ENCODE data around the gene PLEKHG4.
A peak's percentile ranks its signal among the peaks of the same experiment; 100 is the strongest.

The PLEKHG4 gene

DNA sequence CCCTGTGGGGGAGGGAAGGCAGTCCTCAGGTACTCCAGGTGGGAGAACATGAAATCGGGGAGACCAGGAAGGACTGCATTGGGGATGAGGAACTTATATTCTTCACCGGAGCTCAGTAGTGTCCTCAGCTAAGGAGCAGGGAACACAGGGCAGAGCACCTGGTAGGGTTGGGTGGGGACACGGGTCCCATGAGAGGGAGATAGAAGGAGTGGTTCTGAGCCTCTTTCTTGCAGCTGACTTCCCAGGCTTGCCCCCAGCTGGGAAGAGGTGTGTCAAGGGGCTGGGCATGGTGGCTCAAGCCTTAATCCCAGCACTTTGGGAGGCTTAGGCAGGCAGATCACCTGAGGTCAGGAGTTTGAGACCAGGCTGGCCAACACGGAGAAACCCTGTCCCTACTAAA lies 34.1 kb upstream of the PLEKHG4 start:
- no peak for DNase-seq

DNA sequence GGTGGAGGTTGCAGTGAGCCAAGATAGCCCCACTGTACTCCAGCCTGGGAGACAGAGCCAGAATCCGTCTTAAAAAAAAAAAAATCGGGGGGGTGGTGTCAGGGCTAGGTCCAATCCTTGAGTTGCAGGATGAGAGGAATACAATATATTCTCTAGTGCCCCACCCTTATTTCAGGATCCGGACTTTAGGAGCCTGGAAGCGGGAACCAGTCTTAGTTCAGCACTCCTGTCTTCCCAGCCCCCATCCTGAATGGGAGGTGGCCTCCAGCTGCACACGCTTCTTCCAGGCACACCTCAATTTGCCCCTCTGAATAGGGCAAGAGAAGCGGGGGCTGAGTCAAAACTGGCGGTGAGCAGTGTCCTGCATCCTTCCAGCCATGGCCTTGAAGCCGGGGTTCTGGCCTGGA lies 33.7 kb upstream of the PLEKHG4 start:
- DNase-seq: no peak

DNA sequence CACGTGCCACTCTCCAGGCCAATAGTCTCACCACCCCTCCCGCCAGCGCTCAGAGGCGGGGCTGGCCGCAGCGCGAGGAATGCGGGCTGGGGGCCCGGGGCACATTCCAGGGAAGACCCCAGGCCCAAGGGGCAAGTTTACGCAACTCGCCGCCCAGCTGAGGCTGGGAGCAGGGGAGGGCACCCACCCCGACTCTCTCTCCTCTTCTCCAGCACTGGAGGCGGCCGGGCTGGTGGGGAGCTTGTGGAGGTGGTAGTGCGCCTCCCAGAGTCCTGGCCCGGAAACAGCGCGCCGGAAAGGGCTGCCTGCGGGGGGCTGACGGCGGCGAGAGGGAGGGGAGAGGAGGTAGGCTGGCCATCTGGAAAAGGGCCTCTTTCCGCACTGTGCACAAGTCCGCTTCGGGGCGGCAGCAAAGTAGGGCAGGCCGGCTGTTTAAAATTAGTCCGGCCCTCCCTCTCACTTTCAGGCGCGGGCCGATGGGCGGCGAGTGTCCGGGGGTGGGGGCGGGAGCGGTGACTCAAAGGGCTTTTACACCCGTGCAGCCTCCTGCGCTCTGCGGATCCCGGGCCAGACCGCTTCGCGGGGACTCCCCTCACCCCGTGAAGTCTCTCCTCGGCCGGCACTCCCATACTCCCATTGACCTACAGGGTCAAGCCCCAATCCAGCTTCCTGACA lies 33.1 kb upstream of the PLEKHG4 start:
- DNase-seq: peak; percentile 44

DNA sequence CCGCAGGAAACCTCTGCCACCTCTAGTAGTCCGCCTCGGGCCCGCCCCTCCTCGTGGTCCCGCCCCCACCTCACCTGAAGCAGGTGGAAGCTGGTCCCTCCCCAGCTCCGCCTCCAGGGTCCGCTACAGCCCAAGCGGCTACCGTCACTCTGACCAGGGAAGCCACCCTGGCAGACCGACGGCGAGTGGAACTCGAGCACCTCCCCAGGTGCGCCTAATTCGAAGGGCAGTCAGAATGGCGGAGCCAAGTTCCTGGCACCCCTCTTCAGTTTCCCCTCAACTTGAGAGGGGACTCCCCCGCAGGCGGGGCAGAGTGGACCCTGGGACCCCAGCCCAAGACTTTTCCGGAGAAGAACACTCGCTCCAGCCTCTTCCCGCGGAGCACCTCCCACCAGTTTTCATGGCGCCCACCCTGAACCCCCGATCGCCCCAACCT lies 32.6 kb upstream of the PLEKHG4 start:
- no peak for DNase-seq

DNA sequence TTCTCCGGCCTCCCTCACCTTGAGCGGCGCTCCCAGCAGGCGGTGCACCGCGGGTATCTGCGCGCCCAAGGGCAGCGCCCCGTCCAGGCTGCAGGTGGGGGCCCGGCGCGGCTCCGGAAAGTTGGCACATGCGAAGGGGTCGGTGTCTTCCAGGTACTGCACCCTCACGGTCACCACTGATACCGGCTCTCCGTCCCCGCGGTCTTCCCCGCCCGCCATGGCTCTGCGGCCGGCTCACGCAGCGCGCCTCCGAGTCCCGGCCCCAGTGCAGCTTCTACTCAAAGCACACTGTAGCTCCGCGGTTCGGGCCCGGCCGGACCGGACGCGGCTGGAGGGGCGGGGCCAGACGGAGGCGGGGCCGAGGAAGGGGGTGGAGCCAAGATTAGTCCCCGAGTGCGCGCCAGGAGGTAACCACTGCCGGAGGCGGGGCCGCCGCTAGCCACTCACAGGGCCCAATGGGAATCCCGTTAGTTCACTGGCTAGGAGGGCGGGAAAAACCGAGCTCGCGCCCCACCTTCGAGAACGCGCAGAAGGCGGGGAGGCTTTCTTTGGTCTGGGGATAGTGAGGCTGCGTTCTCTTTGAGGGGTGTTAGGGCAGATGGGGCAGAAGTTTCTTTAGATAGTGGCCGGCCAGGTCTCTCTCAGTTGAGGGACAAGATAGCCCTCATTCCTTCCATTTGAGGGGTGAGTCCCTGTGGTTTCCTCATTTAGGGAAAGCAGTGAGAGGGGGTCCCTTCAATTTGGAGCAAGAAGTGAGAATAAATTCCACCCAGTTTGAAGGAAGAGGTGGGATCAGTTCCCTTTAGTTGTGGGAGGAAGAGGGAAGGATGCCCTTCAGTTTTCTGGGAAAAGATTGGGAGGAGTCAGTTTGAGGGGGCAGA lies 31.9 kb upstream of the PLEKHG4 start, which contains the start of gene FHOD1:
Gene FHOD1, minus strand, starts transcription at position 290 of the 881 bp plus-strand sequence. Its CDS starts 71 bp downstream, at position 219.
- peak; percentile 95 for DNase-seq

DNA sequence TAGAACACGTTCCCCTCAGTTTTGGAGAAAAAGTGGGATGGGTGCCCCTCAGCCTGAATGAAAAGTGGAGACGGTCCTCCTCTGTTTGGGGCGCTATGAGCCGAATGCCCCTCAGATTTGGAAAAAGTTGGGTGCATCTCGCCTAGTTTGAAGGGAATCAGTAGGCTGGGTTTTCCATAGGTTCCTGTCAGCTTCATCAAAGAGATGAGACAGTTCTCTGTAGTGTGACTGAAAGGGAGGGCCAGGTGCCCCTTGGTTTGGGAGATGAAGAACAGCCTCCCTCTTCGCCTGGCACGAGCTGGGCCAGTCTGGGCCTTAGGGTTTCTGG lies 31.3 kb upstream of the PLEKHG4 start:
- no peak for DNase-seq

DNA sequence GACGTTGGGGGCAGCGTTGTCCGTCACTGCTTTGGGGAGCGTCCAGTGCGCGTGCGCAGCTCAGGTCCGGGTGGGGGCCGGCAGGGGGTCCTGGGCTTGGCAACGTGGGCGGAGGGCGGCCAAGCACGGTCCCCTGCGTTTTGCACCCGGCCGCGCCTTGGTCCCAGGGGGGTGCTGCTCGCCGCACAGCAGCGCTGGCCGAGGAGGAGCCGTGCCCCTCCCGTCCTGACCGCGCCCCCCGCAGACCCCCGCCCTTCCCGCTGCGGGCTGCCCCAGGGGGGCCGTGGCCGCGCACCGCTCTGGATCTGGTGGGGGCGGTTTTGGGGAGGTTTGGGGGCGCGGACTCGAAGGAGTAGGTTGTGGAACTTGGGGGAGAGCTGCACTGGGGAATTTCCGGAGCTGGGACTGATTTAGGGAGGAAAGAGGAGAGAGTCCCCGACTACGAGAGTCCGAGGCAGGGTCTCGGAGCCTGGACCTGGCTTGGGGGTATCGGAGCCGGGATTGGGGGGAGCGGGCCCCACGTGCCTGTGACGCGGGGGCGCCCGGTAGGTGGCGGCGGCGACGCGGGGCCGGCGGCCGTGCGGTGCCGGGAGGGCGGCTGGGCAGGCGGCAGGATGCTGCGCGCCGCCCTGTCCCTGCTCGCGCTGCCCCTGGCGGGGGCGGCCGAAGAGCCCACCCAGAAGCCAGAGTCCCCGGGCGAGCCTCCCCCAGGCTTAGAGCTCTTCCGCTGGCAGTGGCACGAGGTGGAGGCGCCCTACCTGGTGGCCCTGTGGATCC lies 30.7 kb upstream of the PLEKHG4 start, which contains the start of gene SLC9A5:
Gene SLC9A5, plus strand, starts transcription at position 579 of the 777 bp plus-strand sequence. Its CDS starts 36 bp downstream, at position 615.
- peak; percentile 20 for DNase-seq

DNA sequence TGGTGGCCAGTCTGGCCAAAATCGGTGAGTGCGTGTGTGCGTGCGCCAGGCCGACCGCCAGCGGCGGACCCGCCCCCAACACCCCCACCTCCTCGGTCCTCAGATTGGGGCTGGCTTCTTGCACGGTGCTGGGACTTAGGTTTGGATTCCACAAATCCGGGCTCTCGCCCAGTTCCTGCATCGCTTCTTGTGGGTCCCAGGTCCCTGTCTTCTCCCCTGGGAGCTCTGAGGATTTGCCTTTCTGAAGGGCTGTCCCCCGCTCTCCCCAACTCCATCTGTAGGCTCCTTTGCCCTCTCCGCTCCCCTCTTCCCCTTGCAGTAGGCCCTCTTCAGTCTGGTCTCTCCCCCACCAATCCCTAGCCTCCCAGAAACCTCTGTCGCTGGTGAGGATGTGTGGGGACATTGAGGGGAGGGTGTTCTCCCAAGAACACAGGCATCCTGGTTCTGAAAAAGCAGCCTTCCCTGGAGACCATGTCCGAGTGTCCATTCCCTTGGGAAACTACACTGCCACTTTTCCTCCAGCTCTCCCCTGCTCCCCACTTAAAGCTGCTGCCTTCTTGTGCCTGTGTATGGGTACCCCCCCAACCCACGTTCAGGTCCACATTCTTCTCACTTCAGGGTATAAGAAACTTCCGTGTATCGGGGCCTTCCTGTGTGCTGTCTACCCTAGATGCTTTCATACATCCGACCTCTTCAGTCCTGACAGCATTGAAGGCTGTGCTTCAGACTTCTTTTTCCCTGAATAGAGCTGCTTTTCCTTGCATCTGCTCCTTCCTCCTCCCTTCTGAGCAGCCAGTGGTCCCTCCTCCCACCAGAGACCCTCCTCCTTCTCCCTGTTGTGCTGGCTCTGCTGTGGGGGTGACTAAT lies 29.9 kb upstream of the PLEKHG4 start:
- no peak for DNase-seq

DNA sequence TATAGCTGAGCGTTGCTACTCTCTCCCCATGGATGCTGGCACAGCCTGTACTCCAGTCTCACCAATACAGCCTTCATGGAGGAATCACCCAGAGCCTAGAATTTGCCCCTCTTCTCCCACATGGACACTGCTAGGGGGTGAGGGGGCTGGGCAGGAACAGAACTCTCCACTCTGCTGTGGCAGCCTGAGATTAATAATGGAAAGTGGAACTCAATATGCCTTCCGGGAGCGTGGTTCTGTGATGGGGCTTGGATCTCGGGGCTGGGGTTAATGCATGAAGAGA lies 29.3 kb upstream of the PLEKHG4 start:
- no peak for DNase-seq

DNA sequence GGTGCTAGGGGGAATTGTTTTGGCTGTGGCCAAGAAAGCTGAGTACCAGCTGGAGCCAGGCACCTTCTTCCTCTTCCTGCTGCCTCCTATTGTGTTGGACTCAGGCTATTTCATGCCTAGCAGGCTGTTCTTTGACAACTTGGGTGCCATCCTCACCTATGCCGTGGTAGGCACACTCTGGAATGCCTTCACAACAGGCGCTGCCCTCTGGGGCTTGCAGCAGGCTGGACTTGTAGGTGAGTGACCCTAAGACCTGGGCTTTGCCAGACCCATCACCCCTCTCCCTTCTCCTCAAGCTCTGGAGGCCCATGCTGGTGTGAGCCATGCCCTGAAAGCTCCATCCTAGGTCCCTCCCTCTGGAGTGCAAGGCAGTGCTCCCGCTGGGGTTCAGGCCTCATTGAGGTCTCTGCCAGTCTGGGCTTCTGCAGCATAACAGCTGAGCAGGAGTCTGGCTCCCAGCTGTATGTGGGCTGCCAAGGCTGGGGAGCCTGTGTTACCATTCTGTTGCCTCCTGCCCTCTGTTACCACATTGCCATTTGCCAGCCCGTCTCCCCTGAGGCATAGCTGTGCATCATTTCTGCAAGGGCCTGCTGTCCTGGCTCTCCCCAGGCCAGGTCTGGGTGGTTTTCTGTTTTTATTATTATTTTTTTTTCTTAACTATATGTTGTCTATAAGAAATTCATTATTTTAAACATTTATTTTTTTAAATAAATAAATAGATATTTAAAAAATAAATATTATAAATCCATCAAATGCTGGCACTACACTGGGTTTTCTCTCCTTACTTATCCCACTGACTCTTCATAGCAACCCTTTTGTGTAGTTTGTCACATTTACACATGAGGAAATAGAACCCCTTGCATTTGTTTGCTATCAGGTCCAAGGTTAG lies 26.5 kb upstream of the PLEKHG4 start:
- no peak for DNase-seq

DNA sequence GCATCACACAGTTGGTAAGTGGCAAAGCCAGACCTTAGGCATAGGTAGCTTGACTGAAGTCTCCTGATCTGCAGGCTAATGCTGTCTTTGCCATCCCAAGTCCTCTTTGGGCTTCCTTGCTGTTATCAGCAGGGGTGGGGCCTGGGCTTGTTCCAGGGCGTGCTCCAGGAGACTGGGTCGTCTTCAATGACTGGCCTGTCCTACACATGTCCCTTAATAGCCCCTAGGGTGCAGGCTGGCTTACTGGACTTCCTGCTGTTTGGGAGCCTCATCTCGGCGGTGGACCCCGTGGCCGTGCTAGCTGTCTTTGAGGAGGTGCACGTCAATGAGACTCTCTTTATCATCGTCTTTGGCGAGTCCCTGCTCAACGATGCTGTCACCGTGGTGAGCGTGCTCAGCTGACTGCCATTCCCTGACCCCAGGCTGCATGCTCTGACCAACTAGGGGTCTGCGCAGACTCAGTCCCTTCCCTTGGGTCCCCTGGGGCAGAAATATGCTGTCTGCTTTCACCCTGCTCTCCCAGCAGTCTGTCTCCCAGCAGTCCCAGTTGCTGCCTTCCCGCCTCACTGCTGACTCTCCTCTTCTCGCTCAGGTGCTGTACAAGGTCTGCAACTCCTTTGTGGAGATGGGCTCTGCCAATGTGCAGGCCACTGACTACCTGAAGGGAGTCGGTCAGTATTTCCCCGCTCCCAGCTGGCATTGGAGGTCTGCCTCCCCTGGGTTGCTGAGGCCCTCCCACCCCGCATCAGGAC lies 24.4 kb upstream of the PLEKHG4 start:
- no peak for DNase-seq

DNA sequence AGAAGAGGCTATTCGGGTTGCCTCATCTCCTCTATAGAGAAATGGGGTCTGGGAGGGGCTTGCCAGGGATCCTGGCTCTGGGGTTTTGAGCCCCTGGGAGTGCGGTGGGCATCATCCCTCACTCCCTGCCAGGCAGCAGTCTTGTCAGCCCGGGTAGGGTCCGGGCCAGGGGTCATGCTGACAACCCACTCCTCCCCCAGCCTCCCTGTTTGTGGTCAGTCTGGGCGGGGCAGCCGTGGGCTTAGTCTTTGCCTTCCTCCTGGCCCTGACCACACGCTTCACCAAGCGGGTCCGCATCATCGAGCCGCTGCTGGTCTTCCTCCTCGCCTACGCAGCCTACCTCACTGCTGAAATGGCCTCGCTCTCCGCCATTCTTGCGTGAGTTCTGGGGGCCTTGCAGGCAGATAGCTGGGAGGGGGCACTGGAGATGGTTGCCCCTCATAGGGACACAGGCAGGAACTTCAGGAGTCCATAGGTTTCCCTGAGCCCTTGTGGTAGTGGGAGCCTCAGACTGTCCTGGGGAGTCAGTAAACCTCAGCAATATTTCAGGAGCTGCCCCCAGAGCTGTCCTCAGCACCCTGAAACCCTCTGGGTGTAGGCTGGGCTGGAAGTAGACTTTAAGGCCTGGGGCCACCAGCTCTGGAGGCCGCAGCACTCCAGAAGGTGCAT lies 23.6 kb upstream of the PLEKHG4 start:
- DNase-seq: no peak

DNA sequence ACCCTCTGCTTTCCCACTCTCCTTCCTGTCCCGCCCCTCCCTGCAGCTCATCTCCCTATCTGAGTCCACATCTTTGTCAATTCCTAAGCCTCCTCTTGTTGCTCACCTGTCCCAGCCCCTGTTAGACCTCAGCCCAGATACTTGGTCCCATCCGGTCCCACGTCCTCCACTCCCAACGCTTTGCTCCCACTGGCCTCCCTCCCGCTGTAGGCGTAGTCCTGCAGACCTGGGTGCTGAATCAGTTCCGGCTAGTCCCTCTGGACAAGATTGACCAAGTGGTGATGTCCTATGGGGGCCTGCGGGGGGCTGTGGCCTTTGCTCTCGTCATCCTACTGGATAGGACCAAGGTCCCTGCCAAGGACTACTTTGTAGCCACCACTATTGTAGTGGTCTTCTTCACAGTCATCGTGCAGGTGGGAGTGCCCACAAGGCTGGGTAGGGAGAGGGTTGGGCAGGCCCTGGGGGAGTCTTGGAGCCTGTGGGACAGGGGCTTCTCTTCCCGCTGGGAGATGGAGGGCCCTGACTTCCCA lies 22.6 kb upstream of the PLEKHG4 start:
- no peak for DNase-seq

DNA sequence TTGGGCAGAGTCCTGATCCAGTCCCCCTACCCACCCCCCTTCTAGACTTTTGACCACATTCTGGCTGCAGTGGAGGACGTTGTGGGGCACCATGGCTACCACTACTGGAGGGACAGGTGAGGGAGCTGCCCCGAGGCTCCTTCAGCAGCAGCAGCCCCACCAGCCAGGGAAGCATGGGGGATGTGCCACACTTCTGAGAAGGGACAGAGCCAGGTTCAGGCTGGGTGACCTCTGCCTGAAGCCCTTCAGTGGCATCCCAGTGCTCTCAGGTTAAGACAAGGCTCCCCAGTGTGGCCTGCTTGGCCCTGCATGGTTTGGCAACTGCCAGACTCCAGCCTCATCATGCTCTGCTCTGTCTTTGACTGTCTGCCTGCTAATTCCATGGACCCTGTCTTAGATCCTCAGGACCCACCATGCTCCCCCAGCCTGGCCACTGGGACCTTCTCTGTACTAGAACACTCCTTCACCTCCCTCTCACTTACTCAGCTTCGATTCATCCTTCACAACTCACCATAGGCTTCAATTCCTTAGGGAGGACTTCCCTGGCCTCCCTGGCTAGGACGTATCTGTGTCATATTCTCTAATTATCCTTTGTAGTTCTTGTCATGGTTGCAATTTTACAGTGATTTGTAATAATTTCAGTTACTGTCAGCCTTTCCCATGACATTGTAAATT lies 21.7 kb upstream of the PLEKHG4 start:
- DNase-seq: no peak

DNA sequence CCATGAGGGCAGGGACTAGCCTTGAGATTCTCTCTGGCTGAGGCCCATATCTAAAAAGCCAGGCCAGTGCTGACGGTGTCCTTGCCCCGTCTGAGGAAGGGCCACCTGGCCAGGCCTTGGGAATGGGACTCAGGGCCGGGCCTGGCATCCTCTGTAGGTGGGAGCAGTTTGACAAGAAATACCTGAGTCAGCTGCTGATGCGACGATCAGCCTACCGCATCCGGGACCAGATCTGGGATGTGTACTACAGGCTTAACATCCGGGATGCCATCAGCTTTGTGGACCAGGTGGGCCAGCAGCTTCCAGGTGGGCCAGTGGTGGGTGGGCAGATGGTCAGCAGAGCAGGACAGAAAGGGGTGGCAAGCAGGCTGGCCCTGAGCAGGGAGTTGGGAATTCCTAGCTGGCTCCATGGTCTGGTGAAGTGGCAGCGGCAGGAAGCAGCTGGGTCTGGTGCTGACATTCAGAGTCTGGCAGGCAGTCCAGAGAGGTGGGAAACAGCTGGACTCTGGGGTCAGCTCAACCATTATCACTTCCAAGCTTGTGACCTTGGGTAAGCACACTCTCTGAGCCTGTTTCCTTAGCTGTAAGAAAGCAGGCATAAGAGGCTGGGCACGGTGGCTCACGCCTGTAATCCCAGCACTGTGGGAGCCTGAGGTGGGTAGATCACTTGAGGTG lies 21.0 kb upstream of the PLEKHG4 start:
- no peak for DNase-seq

DNA sequence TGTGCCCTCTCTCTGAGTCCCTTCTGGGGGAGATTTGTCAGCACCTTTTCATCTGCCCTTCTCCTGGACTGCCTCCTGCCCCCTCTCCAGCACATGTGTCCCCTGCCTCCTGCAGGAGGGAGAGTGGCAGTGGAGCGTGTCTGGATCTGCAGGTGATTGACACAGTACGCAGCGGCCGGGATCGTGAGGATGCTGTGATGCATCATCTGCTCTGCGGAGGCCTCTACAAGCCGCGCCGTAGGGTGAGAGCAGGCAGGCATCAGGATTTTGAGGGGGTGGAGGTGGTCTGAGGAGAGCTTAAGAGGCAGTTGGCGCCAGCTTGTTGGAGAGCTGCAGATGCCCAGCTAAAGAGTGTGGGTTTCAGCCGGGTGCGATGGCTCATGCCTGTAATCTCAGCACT lies 19.6 kb upstream of the PLEKHG4 start:
- DNase-seq: no peak

DNA sequence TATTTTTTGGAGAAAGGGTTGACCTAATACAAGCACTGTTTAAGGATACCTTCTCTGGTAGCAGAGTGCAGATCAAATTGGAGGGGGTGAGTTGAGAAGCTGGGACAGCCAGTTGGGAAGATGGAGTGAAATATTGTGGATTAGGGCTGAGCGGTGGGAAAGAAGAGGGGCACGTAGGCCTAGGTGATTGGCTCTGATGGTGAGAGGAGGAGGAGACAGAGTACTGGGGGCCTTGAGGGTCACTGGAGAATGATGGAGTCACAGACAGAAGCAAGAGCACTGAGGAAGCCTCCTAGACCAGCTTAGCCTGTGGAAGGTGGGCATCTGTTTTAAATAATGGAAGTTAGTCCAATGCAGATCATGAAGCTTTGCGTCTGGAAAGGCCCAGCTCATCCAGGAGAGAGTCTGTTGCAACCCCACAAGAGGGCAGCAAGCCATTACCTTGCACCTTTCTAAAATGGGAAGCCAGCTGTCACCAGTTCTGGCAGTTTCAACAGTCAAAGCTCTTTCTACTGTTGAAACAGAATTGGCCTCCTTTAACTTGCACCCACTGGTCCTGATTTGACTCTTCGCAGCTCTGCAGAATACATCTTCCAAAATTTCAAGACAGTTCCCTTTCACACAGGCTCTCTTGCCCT lies 18.8 kb upstream of the PLEKHG4 start:
- DNase-seq: no peak

DNA sequence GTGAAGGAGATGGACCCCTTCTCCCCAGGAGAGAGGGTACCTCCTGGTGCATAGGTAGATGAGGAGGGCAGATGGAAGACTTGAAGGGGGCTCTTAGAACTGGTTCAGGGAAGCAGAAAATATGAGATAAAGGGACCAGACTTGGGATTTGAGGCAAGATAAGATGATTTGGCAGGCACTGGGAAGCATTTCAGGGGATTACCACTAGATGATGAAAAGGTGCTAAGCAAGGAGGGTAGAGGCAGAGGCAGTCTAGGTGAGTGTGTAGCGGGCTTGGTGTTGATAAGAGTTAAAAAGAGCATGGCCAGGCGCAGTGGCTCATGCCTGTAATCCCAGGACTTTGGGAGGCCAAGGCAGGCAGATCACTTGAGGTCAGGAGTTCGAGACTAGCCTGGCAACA lies 16.1 kb upstream of the PLEKHG4 start:
- DNase-seq: no peak

Data from T-helper 9 cell (primary cell).